Measurements from ENCODE around the gene OR2T33.
"Not testable (repeated sequence)": the region's sequence is repeated elsewhere in the genome, so short reads cannot be mapped to it uniquely, and the experiment has no call there.

The OR2T33 gene

GRCh38 chr1:248268178-248268577 is 9.6 kb downstream of the OR2T33 start:
- no peak overlapping the region for H3K4me3 ChIP-seq (ENCODE audit: low read length)
- TF ChIP-seq, protein P1, sequence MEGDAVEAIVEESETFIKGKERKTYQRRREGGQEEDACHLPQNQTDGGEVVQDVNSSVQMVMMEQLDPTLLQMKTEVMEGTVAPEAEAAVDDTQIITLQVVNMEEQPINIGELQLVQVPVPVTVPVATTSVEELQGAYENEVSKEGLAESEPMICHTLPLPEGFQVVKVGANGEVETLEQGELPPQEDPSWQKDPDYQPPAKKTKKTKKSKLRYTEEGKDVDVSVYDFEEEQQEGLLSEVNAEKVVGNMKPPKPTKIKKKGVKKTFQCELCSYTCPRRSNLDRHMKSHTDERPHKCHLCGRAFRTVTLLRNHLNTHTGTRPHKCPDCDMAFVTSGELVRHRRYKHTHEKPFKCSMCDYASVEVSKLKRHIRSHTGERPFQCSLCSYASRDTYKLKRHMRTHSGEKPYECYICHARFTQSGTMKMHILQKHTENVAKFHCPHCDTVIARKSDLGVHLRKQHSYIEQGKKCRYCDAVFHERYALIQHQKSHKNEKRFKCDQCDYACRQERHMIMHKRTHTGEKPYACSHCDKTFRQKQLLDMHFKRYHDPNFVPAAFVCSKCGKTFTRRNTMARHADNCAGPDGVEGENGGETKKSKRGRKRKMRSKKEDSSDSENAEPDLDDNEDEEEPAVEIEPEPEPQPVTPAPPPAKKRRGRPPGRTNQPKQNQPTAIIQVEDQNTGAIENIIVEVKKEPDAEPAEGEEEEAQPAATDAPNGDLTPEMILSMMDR (conservative IDR thresholded peaks at IDR 0.05; ENCODE audit: low read length): no peak
- no peak for DNase-seq (ENCODE audit: low read depth)

DNA sequence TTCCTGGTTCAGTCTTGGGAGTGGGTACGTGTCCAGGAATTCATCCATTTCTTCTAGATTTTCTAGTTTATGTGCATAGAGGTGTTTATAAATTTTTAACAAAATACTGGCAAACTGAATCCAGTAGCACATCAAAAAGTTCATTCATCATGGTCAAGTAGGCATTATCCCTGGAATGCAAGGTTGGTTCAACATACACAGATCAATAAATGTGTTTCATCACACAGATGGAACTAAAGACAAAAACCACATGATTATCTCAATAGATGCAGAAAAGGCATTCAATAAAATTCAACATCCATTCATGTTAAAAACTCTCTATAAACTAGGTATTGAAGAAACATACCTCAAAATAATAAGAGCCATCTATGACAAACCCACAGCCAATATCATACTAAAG is 18.5 kb downstream of the OR2T33 start:
- DNase-seq (ENCODE audit: low read depth); H3K4me3 ChIP-seq (ENCODE audit: low read length): not testable (repeated sequence)

- H3K4me3 ChIP-seq (ENCODE audit: low read length): no peak overlapping the region
- peak; percentile 14 for DNase-seq (ENCODE audit: low read depth)
- TF ChIP-seq, protein P1 (conservative IDR thresholded peaks at IDR 0.05; ENCODE audit: low read length): peak; percentile 51
These were observed 34.6 kb downstream of the OR2T33 start for GRCh38 chr1:248243204-248243603.

DNA sequence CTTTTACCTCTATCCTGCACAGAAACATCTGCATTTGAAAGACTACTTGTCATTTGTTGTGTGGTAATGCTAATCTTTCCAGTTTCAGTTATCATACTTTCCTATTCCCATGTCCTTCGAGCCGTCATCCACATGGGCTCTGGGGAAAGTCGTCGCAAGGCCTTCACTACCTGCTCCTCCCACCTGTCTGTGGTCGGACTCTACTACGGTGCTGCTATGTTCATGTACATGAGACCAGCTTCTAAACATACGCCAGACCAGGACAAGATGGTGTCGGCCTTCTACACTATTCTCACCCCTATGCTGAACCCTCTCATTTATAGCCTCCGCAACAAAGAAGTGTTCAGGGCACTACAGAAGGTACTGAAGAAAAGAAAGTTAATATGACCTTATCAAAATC is 38.3 kb downstream of the OR2T33 start:
- no peak overlapping the region for H3K4me3 ChIP-seq (ENCODE audit: low read length)
- no peak for DNase-seq (ENCODE audit: low read depth)
- TF ChIP-seq, protein P1 (conservative IDR thresholded peaks at IDR 0.05; ENCODE audit: low read length): no peak

GRCh38 chr1:248231117-248231516 is 46.7 kb downstream of the OR2T33 start, which contains the start of gene OR2M4:
Gene OR2M4, plus strand, starts transcription at chr1:248231417. Its CDS starts 7,512 bp downstream, at chr1:248238929.
- TF ChIP-seq, protein P1 (conservative IDR thresholded peaks at IDR 0.05; ENCODE audit: low read length): no peak
- no peak within 1 kb of the TSS for H3K4me3 ChIP-seq (ENCODE audit: low read length)
- DNase-seq (ENCODE audit: low read depth): no peak

GRCh38 chr1:248229360-248229908 is 48.3 kb downstream of the OR2T33 start:
- TF ChIP-seq, protein P1 (conservative IDR thresholded peaks at IDR 0.05; ENCODE audit: low read length): no peak
- no peak overlapping the region for H3K4me3 ChIP-seq (ENCODE audit: low read length)
- DNase-seq (ENCODE audit: low read depth): no peak

GRCh38 chr1:248225537-248225936 is 52.2 kb downstream of the OR2T33 start:
- no peak overlapping the region for H3K4me3 ChIP-seq (ENCODE audit: low read length)
- DNase-seq (ENCODE audit: low read depth): no peak
- TF ChIP-seq, protein P1 (conservative IDR thresholded peaks at IDR 0.05; ENCODE audit: low read length): no peak

Data from AG10803 (cell line).